Thymus (tissue), 11 donors: ENCODE results near the gene BNIP5. TPM values are rescaled to one million over a fixed set of nuclear protein-coding genes. Genes with fewer than 3 reads are reported as not detected.

Source experiments
- DNase-seq, 9 donors: peaks; one replicate each; pipeline ENCODE4 v3.0.0-alpha.2; 2013; ENCODE audit warnings: low spot score in 9 of 9, low read depth in 6 of 9, missing footprints in 1 of 9
- H3K27ac ChIP-seq, 2 donors: one replicate each; pipeline ENCODE4 v1.5.1; 2013; ENCODE audit warnings: control low read depth in 1 of 2, low read depth in 1 of 2, low read length in 1 of 2, mild to moderate bottlenecking in 1 of 2, moderate library complexity in 1 of 2
- H3K27me3 ChIP-seq, 2 donors: one replicate each; pipeline ENCODE4 v1.5.1; 2013; ENCODE audit warnings: low read length in 1 of 2; ENCODE audit not compliant: control insufficient read depth in 2 of 2, insufficient read depth in 1 of 2
- H3K36me3 ChIP-seq, 2 donors: one replicate each; pipeline ENCODE4 v1.5.1; 2013; ENCODE audit warnings: low read length in 1 of 2, mild to moderate bottlenecking in 1 of 2, moderate library complexity in 1 of 2; ENCODE audit not compliant: control insufficient read depth in 2 of 2, insufficient read depth in 2 of 2
- H3K4me1 ChIP-seq, 2 donors: one replicate each; pipeline ENCODE4 v1.5.1; 2013; ENCODE audit warnings: low read length in 2 of 2; ENCODE audit not compliant: control insufficient read depth in 2 of 2, insufficient read depth in 2 of 2
- H3K4me3 ChIP-seq, 2 donors: one replicate each; pipeline ENCODE4 v1.5.1; 2013; ENCODE audit warnings: low read length in 2 of 2, control low read depth in 1 of 2, mild to moderate bottlenecking in 1 of 2
- H3K9me3 ChIP-seq, 2 donors: one replicate each; pipeline ENCODE4 v1.5.1; 2013; ENCODE audit warnings: low read length in 1 of 2, mild to moderate bottlenecking in 1 of 2; ENCODE audit not compliant: control insufficient read depth in 2 of 2, insufficient read depth in 1 of 2
- WGBS: extraction: QIAGEN DNeasy Blood & Tissue Kit; methylation state at CpG from one replicate; pipeline ENCODE4 v1.1.7; 2013; 5-methylcytosine and 5-hydroxymethylcytosine counted together
- polyA plus RNA-seq: library from polyadenylated mRNA; stranded (reverse); fragments of 200-250 nt; gene quantifications from one replicate; pipeline ENCODE4 v1.2.3, GENCODE V29; 2013
- total RNA-seq: library from RNA; stranded (reverse); fragments of 120-200 nt; gene quantifications from one replicate; pipeline ENCODE4 v1.2.4, GENCODE V29; 2013
- donor health status: healthy.

BNIP5 gene
- total and polyA plus RNA-seq, 2 donors: 0.14 to 0.23 TPM

DNA sequence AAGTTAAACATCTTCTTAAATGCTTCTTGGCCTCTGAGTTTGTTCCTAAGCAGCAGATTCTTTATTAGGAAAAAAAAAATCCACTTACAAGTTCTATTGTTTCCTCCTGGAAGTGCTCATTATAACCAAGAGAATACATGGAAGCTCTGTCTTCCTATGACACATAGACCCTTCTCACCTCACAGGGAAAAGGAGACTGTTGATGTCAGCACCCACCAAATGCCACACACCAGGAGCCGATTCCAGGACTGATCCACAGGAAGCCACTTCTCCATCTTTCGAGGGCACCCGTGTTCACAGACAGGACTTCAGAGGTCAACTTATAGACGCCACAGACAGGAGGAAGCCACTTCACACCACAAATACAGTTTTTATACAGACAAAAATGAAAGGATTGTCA lies 13.4 kb upstream of the BNIP5 start:
- Histone ChIP-seq H3K36me3 (no peaks in the 10 kb centered on the region), H3K27me3 (no peaks in the 10 kb centered on the region), H3K27ac (no peak overlapping the region), H3K4me3 (no peak overlapping the region), H3K4me1 (peaks cover 0 to 14% of the 10 kb centered on the region in 2 donors), H3K9me3 (no peaks in the 10 kb centered on the region)
- DNase-seq: no peak
- 38% methylated on average over 4 of the region's 4 CpGs for WGBS

DNA sequence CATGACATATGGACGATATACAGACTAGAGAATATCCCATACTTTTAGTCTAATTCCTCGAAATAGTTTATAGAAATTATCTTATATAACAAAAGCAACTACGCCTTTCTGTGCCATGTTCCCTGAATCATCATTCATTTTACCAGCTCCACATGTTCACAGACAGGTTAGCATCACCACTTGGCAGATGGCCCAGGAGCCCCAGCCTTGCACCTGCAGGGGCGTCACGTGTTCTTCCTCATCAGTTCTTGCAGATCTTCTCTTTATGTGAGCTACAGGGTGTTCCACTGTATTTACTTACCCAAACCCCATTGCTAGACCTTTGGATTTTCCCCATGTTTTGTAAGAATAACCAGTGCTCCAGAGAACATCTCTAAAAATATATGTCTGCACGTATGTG lies 12.6 kb upstream of the BNIP5 start:
- peaks cover 0 to 14% of the 10 kb centered on the region in 2 donors for H3K4me1 ChIP-seq
- WGBS: 31% methylated on average over 6 of the region's 6 CpGs
- peak; percentile 27 to 83 (median 58) for DNase-seq
- H3K36me3 ChIP-seq: no peaks in the 10 kb centered on the region
- no peak overlapping the region for H3K4me3 ChIP-seq
- H3K27ac ChIP-seq: peak overlapping the region in 1 of 2 donors; percentile 55
- no peaks in the 10 kb centered on the region for H3K27me3 ChIP-seq
- H3K9me3 ChIP-seq: no peaks in the 10 kb centered on the region

DNA sequence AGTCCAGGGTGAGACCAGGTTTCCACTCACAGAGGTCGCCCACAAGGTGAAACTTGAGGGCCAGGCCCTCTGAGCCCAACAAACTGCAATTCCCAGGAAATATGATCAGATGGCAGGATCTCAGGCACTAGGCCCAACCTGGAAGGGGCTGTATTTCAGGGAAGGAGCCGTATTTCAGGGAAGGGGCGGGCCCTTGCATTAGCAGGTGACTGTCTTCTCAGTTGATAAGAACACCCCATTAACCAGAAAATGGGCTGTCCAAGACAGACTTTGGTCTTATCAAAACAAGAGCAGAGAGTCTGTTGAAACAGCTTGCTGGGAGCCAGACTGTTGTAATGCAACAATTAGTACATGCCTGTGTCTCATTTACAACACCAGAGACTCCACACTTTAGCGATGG lies 10.9 kb upstream of the BNIP5 start:
- Histone ChIP-seq H3K4me3 (no peak overlapping the region), H3K27ac (no peak overlapping the region), H3K36me3 (no peaks in the 10 kb centered on the region), H3K4me1 (peaks cover 0 to 14% of the 10 kb centered on the region in 2 donors), H3K9me3 (no peaks in the 10 kb centered on the region), H3K27me3 (no peaks in the 10 kb centered on the region)
- 97% methylated on average over 4 of the region's 4 CpGs for WGBS
- DNase-seq: no peak

DNA sequence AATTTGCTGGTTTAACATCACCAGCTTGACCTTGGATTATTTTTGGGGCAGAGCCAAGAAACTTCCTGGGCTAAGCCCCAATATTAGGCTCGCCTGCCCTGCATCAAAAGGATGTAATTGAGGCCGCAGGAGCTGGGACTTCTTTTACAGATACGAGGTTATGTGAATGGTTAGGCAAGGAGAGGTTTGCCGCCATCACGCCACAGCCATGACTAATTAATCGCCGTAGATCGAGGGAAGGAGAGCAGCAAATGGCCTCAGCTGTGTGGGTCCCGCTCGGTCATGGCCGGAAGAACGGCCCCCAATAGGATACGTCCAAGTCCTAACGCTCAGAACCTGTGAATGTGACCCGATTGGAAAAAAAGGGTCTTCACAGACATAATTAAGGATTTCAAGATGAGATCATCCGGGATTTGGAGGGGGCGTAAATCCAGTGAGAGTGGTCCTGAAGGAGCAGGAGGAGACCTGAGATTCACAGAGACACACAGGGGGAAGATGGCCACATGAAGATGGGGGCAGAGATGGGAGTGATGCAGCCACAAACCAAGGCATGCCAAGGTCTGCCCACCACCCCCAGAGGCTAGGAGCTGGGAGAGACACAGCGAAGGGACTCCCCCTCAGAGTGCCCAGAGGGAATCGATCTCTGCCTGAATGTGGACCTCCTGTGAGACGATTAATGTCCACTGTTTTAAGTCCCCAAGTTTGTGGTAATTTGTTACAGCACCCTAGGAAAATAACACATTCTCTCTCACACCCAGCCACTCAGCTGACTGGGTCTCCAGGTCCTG lies 10.0 kb upstream of the BNIP5 start:
- DNase-seq: no peak
- Histone ChIP-seq H3K4me1 (peaks cover 0 to 14% of the 10 kb centered on the region in 2 donors), H3K4me3 (no peak overlapping the region), H3K27ac (no peak overlapping the region), H3K9me3 (no peaks in the 10 kb centered on the region), H3K27me3 (peaks cover 0 to 3% of the 10 kb centered on the region in 2 donors), H3K36me3 (no peaks in the 10 kb centered on the region)
- WGBS: 94% methylated on average over 20 of the region's 20 CpGs

DNA sequence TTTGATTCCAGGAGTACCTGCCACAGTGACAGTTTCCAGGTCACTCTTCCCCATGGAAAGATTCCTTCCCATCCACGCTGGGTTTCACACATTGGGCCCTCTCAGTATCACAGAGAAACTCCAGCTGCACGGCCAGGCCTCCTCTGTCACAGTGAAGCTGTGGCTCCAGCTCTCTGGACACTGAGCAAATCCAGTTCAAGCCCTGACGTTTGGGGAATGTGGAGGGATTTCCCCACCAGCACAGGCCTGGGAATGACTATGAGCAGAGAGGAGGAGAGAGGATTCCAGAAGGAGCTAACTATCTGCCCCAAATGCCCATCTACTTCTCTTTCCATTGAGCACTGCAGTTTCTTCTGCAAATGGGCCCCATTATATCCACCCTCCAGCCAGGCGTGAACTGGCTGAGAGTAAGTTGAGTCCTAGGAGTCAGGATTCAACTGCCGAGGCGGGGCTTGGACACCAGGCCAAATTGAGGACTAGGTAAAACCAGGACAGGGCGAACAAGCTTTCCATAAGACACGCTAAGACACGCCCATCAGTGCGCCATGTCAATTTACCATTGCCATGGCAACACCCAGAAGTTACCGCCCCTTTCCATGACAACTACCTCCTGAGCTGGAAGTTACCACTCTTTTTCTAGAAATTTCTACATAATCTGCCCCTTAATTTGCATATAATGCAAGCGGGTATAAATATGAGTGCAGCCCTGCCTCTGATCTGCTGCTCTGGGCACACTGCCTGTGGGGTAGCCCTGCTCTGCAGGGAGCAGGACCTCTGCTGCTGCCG lies 9.2 kb upstream of the BNIP5 start:
- WGBS: 95% methylated on average over 13 of the region's 13 CpGs

DNA sequence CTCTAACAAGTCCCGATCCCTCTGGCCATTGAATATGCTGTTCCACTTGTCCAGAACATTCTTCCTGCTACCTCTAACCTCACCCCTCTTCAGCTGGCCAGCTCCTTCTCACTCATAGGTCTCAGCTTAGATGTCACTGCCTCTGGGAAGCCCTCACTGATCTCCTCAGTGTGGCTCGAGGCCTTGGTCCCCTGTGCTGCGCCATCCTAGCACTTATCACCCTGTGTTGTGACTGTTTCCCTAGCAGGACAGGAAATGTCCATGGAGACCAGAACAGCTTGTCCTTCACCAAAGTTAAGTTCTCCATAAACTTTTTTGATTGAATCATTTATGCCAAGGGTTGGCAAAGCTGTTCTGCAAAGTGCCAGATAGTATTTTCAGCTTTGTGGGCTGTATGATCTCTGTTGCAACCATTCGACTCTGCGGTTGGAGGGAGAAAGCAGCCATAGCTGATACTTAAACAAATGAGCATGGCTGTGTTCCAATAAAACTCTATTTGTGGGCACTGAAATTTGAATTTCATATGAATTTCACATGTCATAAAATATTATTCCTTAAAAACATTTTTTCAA lies 6.5 kb upstream of the BNIP5 start:
- Histone ChIP-seq H3K4me1 (peaks cover 0 to 7% of the 10 kb centered on the region in 2 donors), H3K9me3 (no peaks in the 10 kb centered on the region), H3K4me3 (no peak overlapping the region), H3K27me3 (peaks cover 0 to 28% of the 10 kb centered on the region in 2 donors), H3K36me3 (no peaks in the 10 kb centered on the region), H3K27ac (no peak overlapping the region)
- DNase-seq: no peak
- 77% methylated on average over 5 of the region's 5 CpGs for WGBS

More for the DNA sequence above, 9.2 kb upstream of the BNIP5 start:
- Histone ChIP-seq H3K4me3 (no peak overlapping the region), H3K27ac (no peak overlapping the region), H3K36me3 (no peaks in the 10 kb centered on the region), H3K4me1 (peaks cover 0 to 17% of the 10 kb centered on the region in 2 donors), H3K9me3 (no peaks in the 10 kb centered on the region), H3K27me3 (peaks cover 0 to 9% of the 10 kb centered on the region in 2 donors)
- DNase-seq: no peak

DNA sequence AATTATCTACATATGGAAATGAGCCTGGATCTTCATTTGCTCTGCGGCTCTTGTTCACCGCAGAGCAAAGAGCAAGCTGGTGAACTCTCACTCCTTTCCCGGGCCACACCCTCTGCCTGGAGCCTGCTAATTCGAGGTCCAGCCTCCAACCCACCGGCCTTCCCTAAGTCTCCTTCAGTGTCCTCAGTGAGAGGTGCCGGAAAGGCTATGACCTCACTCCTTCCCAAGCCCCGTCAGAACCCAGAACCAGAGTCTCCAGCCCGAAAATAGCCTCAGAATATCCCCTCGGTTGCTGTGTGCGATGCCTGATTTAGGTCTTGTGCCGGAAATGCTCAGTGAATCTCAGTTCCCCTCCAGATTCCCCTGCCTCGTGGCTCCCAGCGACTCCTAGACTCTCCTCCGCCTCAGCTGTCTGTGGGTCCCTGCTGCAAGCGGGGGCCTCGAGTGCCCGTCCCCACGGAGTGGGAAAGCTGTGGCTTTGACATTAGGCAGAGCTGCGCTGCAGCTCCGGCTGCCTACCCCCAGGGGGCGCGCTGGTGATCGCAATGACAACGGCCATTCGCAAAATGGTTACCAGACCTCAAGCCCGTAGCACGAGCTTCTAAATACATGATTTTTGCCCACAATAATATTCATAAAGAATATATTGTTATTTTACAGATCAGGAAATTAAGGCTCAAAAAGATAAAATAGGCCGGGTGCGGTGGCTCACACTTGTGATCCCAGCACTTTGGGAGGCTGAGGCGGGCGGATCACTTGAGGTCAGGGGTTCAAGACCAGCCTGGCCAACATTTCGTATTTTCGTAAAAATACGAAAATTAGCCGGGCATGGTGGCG lies 4.1 kb upstream of the BNIP5 start:
- H3K27me3 ChIP-seq: peaks cover 0 to 34% of the 10 kb centered on the region in 2 donors
- H3K4me1 ChIP-seq: peaks cover 0 to 7% of the 10 kb centered on the region in 2 donors
- H3K9me3 ChIP-seq: no peaks in the 10 kb centered on the region
- H3K27ac ChIP-seq: no peak overlapping the region
- DNase-seq: peak in 7 of 9 donors; percentile 27 to 65 (median 47)
- no peak overlapping the region for H3K4me3 ChIP-seq
- no peaks in the 10 kb centered on the region for H3K36me3 ChIP-seq
- 28% methylated on average over 36 of the region's 36 CpGs for WGBS

DNA sequence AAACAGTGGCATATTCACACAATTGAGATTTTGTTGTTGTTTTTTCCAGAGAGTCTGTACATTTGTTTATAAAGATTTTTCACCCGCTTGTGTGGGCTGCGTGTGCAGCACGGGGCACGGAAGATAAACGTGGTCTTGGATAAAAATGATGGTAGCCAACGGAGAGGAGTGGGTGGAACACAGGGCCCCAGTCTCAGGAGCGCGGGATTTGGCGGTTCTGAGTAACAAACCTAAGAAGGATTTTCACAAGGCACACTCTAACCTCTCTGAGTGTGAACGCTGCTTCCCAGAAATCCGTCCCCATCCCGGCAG lies 3.6 kb upstream of the BNIP5 start:
- Histone ChIP-seq H3K27ac (no peak overlapping the region), H3K27me3 (peaks cover 0 to 38% of the 10 kb centered on the region in 2 donors), H3K4me1 (peaks cover 0 to 7% of the 10 kb centered on the region in 2 donors), H3K36me3 (no peaks in the 10 kb centered on the region), H3K4me3 (no peak overlapping the region), H3K9me3 (no peaks in the 10 kb centered on the region)
- no peak for DNase-seq
- WGBS: 82% methylated on average over 12 of the region's 12 CpGs
